Fibroblast of mammary gland (primary cell): ENCODE data around the gene CPED1.

Source experiments
- DNase-seq: peaks from one replicate; pipeline ENCODE4 v3.0.0-alpha.2; 2010; ENCODE audit warnings: low read depth
- H3K4me3 ChIP-seq: 2 replicates; pipeline ENCODE4 v1.5.1; 2011; ENCODE audit warnings: low read depth, mild to moderate bottlenecking, low read length, moderate library complexity; ENCODE audit not compliant: control insufficient read depth
- TF ChIP-seq, protein P1 (sequence below): conservative IDR thresholded peaks from 2 replicates; pipeline ENCODE4 v1.5.1; 2011; ENCODE audit warnings: low read depth, low read length, inconsistent platforms; ENCODE audit not compliant: control insufficient read depth, insufficient read depth

CPED1 gene

DNA sequence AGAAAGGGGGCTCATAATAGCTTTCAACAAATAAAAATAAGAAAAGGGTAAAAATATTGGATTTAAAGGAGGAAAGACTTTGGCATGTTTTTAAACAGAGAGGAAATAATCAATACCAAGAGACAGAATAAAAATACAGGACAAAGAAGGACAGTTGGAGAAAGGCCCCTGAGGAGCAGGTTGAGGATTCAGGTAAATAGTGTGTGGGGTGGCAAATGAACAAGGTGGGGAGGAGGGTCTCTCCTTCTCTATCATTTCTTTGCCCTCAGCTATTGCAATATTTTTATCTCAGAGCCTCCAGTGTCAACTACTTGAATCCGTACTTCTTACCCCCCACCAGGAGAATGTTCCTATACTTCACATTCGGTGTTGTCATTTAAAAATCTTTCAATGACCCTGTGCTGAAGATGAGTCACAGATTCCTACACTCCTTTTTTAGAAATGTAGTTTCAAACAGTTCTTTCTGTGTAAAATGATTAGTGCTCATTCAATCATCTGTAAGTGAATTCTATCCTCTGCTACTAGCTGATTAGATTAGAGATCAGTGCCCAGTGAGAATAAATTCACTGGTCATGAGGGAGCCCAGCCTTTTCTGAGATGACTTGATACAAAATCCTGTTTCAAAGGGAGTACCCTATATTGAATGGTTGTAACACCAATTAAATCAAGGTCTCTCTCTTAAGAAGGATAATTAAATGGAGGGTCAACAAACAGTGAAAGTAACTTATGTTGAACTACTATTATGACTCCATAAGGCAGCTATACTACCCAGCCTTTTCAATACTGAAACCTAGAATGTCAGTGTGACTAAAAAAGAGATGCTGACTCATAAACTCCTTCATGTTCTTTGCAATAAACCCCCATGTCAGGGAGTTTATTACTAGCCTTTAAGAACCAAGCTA lies 289.9 kb downstream of the CPED1 start:
- no peak overlapping the region for H3K4me3 ChIP-seq
- peak; percentile 77 for DNase-seq
- TF ChIP-seq, protein P1, sequence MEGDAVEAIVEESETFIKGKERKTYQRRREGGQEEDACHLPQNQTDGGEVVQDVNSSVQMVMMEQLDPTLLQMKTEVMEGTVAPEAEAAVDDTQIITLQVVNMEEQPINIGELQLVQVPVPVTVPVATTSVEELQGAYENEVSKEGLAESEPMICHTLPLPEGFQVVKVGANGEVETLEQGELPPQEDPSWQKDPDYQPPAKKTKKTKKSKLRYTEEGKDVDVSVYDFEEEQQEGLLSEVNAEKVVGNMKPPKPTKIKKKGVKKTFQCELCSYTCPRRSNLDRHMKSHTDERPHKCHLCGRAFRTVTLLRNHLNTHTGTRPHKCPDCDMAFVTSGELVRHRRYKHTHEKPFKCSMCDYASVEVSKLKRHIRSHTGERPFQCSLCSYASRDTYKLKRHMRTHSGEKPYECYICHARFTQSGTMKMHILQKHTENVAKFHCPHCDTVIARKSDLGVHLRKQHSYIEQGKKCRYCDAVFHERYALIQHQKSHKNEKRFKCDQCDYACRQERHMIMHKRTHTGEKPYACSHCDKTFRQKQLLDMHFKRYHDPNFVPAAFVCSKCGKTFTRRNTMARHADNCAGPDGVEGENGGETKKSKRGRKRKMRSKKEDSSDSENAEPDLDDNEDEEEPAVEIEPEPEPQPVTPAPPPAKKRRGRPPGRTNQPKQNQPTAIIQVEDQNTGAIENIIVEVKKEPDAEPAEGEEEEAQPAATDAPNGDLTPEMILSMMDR = no peak

DNA sequence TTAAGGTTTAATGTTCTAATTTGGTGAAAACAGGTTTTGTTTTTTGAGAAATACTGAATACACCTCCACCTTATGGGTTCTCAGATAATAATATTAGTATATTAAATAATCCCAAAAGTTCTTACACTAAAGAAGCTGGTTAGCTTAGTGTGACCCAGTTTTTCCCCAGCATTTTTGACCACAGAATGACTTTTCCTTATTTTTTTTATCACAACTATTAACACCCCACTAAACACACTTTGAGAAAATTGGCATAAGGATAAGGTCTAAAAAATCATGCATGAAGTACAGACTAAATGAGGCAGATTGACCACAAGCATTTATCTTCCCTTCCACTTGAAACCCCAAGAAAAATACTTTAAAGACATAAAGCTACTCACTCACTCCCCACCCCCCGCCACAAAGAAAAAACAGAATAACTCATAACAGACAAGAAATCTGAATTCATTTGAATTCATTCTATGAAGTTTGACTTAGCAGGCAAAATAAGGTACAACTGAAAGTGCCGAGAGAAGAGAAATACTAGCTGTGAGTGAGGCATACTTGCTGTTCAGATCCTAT lies 290.6 kb downstream of the CPED1 start:
- H3K4me3 ChIP-seq = no peak overlapping the region
- TF ChIP-seq, protein P1 = no peak
- no peak for DNase-seq

DNA sequence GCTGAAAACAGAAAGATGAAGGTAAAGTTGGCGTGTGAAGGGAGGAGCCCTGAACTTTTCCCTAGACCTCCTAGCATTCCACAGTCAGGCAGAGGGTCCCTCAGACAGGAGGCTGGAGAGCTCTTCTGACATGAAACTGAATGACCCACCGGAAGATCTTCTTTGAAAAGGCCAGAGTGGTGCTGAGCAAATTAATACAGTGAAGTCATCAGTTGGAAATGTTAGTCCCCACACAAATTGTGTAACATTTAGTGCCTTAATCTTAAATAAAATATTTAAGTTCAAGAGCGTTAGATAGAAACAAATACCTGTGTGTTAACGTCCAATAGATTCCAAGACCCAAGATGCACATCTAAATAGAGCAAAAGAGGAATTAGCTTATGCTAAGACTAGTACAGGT lies 291.3 kb downstream of the CPED1 start:
- no peak for DNase-seq
- no peak overlapping the region for H3K4me3 ChIP-seq
- TF ChIP-seq, protein P1 = no peak

DNA sequence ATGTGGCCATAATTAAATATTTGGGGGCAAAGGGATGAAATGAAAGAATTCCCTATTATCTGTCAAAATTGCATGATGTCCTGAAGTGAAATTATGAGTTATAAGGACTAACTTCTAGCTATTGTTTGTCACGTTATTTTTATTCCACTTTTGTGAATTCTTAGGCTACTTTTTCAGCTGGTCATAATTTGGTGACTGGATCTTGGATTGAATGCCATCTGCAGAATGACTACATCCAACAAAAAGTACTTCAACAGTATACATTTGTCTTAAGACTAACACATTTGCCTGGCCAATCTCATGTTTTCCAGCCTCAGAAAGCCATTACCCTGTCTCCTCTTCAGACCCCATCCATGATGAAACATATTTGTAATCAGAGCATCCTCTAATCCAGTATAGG lies 292.1 kb downstream of the CPED1 start:
- no peak for DNase-seq
- TF ChIP-seq, protein P1 = no peak
- H3K4me3 ChIP-seq = no peak overlapping the region

DNA sequence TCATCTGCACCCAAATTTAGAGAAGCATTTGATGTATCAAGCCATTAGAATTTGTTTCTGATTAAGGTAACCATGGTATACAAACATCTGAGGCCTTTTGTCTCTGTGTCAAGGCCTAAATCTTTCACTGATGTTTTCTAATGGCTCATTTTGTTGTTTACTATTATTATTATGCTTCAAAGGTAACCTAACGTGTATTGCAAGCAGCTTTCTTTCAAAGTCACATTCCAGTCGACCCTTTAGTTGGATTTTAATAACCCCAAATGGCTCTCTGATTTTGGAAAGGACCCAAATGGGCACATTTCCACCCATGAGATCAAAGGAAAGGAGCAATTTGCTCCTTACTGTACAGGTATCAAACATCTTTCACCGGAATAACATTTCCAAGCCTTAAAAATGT lies 293.6 kb downstream of the CPED1 start:
- TF ChIP-seq, protein P1 = no peak
- DNase-seq = no peak
- H3K4me3 ChIP-seq = no peak overlapping the region

DNA sequence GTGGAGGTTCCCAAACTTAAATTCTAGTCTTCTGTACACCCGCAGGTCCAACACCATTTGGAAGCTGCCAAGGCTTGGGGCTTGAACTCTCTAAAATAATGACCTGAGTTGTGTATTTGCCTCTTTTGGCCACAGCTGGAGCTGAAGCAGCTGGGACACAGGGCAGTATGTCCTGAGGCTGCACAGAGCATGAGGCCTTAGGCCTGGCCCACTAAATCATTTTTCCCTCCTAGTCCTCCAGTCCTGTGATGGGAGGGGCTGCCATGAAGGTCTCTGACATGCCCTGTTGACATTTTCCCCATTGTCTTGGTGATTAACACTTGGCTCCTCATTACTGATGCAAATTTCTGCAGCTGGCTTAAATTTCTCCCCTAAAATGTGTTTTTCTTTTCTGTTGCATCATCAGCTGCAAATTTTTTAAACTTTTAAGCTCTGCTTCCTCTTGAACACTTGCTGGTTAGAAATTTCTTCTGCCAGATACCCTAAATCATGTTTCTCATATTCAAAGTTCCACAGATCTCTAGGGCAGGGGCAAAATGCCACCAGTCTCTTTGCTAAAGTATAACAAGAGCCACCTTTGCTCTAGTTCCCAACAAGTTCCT lies 296.7 kb downstream of the CPED1 start:
- DNase-seq = no peak
- no peak overlapping the region for H3K4me3 ChIP-seq
- TF ChIP-seq, protein P1 = no peak
